Inflammatory macrophage treated with lipopolysaccharide for 1 hour (primary cell): ENCODE results near the gene UBASH3A.

Experiments used
- DNase-seq, 2 donors: peaks; one replicate each; pipeline ENCODE4 v3.0.0-alpha.2; 2020 to 2022

UBASH3A gene

DNA sequence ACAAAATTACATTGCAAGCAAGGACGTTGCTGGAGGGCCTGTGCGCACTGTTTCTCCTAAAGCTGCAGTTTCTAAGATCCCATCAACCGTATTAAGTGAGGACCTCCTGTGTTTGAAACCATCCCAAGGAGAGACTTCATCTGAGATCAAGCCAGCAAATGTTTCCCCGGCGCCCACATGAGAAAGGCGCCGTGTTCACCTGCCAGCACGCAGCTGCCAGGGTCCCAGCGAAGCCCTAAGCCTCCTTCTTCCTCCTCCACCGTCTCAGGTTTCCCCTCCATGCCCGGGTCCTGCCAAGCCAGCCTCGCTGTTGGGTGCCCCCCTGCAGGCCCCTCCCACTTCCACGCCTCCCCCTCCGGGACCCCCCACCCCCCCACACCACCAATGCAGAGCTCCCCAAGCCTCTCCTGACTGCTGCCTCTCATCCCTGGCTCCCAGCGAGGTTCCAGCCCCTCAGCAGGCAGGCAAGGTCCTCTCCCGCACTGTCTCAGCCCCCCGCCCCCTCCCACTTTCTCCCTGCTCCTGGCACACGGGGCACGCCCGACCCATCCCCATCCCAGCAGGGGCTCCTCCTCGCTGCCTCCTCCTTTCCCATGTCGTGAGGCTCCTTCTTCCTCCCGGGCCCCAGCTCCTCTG is 28.7 kb upstream of the UBASH3A start:
- DNase-seq = no peak

DNA sequence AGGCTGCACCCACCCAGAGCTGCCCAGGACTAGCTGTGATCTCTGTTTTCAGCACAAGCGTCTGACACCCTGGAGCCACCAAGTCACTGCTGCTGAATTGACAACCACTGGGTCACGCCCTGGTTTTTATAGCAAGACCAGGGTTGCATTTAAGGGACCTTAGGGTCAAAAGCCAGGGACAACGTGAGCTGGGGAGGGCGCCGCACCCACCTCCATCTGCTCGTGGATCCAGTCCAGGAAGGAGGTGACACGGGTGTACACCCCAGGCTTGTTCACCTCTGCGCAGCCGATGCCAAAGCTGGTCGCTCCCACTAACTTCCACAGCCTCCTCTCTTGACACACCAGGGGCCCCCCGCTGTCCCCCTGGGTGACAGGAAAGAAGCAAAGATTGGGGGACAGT is 28.2 kb upstream of the UBASH3A start:
- no peak for DNase-seq

DNA sequence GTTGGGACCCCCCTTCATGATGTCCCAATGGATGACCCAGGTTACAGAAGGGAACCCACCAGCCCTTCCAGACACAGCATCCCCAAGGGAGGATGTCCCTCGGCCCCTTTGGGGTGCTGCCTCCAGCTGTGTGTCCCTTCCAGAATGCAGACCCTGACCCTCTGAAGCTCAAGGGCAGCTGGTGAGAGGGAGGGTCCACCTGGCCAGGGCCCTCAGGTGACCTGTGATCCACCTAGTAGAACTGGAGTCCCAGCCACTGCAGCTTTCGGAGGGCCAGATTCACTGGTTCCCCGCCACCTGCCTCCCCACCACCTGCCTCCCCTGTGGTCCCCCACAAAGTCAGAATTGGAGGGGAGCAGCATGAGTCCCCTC is 27.8 kb upstream of the UBASH3A start:
- DNase-seq = no peak

DNA sequence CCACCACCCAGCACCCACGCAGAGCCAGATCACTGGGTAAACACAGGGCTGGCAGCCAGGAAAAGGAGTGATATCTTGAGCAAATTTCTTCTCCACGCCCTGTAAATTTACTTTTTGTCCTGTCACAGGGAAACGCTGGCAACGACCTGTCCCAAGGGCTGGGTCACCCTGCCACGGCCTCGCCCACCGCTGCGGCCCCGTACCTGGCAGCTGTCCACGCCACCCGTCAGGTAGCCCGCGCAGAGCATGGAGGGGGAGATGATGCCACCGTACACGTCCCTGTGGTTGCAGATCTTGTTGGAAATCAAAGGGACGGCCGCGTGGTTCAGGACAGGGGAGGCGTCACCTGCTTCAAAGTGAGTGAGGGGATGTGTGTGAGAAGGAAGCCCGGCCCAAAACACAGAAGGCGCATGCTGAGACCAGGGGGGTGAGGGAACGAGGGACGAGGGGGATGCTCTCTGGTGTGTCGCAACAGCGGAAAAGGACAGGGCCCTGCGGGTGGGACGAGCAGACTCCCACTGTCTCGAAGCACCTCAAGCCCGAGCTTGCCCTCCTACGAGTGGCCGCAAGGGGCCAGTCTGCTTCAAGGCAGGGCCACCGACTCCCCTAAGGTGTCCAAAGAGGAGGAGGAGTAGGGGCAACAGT is 27.2 kb upstream of the UBASH3A start:
- DNase-seq = no peak

DNA sequence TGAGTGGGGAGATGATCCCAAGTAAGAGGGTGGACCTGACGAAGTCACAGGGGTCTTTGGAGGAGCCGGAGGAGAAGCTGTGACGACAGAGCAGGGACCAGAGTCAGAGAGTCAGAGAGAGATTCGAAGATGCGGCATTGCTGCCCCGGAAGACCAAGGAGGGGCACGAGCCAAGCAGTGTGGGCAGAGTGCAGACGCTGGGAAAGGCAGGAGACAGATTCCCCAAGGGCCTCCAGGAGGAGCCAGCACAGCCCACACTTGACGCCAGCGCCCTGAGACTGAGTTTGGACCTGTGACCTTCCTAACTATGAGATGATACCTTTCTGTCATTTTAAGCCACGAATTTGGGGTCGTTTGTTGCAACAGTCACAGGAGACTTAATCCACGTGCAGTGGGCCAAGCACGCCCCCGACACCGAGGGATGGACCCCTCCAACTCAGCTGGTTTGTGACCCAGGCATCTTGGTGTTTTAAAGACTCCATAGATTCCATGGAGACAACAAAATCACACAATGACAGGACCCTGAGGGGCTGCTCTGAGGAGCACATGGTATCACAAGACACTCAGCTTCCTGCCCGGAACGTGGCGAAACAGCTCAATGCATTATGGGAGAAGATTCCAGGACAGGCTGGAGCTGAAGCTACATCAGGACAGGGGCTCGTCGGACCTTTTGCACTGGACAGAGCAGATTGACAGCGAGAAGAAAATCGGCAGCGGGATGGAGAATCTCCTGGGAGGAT is 26.3 kb upstream of the UBASH3A start:
- no peak for DNase-seq

DNA sequence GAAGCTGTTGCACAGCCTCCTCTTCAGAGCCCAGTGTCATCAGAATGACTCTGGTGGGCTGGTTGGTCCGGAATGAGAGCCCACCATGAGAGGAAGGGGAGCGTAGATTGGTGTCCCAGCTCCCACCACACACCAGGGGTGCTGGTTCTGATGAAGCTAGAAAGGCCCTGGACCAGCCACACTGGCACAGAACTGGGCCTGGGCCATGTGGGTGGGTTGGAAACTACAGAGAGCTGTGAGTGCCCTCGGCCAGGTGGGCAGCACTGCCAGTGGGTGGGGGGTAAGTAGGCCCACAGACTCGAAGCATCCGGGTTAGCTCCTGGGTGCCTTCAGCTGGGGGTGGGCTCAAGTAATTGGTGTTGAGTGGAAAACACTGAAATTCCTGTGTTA is 25.8 kb upstream of the UBASH3A start:
- DNase-seq = no peak

- no peak for DNase-seq
These were observed 25.3 kb upstream of the UBASH3A start for GRCh38 chr21:42378418-42378817.

- peak; percentile 43 to 50 for DNase-seq
These were observed 24.1 kb upstream of the UBASH3A start for GRCh38 chr21:42379426-42380215.

GRCh38 chr21:42381347-42381984 is 22.2 kb upstream of the UBASH3A start:
- peak; percentile 45 to 49 for DNase-seq

- no peak for DNase-seq
These were observed 20.8 kb upstream of the UBASH3A start for GRCh38 chr21:42382915-42383314.

GRCh38 chr21:42383331-42383730 is 20.4 kb upstream of the UBASH3A start:
- DNase-seq = no peak

DNA sequence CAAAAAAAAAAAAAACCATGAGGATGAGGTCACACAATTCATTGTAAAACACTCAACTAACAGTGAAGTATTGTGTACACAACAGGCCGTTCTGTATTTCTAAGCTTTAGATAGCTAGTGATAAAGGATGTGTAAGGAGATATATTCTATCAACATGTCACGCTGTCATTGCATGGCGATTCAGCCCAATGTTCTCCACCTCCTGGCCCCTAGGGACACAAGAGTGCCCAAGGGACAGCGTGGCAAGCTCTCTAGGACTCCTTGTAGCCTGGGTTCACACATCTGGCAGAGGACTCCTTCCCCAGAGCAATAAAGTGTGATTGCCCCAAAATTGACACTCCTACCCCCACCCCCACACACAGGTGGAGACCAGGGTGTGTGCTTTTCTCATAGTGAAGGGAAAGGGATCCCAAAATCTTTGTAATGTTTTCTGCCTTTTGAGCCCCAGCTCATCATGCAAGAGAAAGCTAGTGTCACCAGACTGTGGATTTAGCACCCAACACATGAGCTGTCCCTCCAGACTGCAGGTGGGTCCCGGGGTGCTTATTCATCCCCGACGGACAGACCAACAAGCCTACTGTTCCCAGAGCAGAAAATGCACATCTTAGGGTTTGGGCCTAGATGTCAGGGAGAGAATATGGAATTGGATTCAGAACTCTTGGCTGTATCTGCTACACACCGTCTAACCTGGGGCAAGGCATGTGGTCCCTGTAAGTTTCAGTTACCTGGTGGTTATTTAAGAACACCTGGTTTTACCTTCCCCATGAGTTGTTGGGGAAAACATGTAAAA is 19.4 kb upstream of the UBASH3A start:
- no peak for DNase-seq

- peak; percentile 37 to 40 for DNase-seq
These were observed 18.7 kb upstream of the UBASH3A start for GRCh38 chr21:42384989-42385388.

DNA sequence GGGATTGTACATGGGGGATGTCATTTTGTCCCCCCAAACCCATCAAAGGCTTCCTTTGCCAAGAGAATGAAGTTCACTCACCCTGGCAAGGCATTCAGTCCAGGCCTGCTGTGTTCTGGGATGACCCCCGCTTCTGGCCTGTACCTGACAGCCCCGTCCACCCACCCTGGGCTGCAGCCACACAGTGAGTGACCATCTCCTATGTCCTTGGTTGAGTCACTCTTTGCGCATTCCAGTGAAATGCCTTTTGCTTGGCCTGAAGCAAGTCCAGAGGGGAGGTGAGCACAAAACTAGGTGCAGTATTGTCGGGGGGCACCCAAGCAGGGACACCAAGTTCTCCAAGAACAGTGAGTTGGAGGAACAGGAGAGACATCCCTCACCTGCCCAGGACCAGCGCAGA is 18.1 kb upstream of the UBASH3A start:
- no peak for DNase-seq

- peak; percentile 10 to 33 for DNase-seq
These were observed 17.6 kb upstream of the UBASH3A start for GRCh38 chr21:42386034-42386591.

- peak; percentile 44 to 59 for DNase-seq
These were observed 16.5 kb upstream of the UBASH3A start for GRCh38 chr21:42387164-42387563.

- no peak for DNase-seq
These were observed 15.8 kb upstream of the UBASH3A start for GRCh38 chr21:42387843-42388340.

DNA sequence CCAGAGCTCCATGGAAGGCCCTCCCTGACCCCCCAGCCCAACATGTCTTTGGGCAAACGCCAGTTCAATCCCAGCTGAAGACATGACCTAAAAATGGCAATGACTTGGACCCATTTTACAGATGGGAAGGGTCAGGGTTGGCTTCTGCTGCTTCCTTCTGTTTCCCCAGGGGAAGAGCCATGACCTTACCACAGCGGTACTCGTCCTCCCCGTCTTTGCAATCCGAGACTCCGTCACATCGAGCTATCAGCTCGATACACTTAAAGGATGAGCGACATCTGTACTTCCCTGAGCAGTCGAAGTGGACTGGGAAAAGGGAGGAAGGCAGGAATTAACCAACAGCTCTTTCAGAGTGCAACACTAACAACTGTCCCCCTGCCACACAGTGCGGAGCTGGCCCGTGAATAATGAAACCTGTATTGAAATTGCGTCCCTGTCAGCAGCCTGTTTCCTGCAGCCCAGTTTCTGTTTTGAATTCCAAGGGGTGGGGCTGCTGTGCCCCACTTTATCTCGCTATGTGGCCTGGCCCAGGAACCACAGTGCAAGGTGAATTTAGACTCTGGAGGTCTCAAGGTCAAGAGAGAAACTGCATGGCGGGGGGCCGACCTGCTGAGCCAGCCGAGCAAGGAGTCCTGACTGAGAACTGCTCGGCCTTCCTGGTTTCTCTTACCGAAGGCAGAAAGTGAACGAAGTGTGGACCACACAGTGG is 14.8 kb upstream of the UBASH3A start:
- DNase-seq = no peak

- no peak for DNase-seq
These were observed 14.3 kb upstream of the UBASH3A start for GRCh38 chr21:42389449-42389835.

GRCh38 chr21:42390193-42390592 is 13.5 kb upstream of the UBASH3A start:
- no peak for DNase-seq

DNA sequence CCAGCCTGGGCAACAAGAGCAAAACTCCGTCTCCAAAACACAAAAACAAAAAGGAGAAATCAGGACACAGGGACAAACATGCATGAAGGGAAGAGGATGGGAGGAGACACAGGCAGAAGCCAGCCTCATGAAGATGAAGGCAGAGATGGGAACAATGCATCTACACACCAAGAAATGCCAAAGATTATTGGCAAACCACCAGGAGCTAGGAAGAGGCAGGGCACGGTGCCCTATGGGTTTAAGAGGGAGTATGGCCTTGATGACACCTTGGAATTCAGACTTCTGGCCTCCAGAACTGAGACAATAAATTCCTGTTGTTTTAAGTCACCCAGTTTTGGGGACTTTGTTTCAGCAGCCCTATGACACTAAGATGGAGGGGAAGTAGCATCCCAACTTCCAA is 13.0 kb upstream of the UBASH3A start:
- no peak for DNase-seq
